ENCODE results near the gene LMX1A. TPM values are rescaled to one million over a fixed set of nuclear protein-coding genes. Genes with fewer than 3 reads are reported as not detected.

LMX1A gene
- total and polyA plus RNA-seq, 2 donors from 2014 or later, result not detected

DNA sequence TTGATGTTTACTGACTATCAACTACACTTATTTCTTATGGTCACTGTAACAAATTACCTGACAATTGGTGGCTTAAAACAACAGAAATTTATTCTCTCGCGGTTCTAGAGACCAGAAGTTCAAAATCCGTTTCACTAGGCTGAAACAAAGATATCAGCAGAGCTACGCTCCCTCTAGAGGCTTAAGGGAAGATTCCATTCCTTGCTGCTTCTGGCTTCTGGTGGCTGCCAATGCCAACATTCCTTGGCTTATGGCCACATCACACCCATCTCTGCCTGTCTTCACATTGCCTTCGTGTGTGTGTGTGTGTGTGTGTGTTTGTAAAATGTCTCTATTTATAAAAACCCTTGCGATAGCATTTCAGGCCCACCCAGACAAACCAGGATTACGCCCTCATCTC lies 66.4 kb downstream of the LMX1A start:
- H3K4me1 ChIP-seq (ENCODE audit: control insufficient read depth in 2 of 3, insufficient read depth in 2 of 3, low read depth in 1 of 3, low read length in 3 of 3), result no peaks in the 10 kb centered on the region
- no peak overlapping the region for H3K27ac ChIP-seq (ENCODE audit: low read depth in 2 of 2, low read length in 2 of 2)
- H3K36me3 ChIP-seq (ENCODE audit: control insufficient read depth in 2 of 3, insufficient read depth in 3 of 3, low read length in 3 of 3), result no peaks in the 10 kb centered on the region
- no peaks in the 10 kb centered on the region for H3K27me3 ChIP-seq (ENCODE audit: control insufficient read depth, insufficient read depth, low read length)
- no peak for FAIRE-seq
- no peak overlapping the region for H3K4me3 ChIP-seq (ENCODE audit: low read length in 3 of 3)
- H3K9me3 ChIP-seq (ENCODE audit: control insufficient read depth in 2 of 3, insufficient read depth in 1 of 3, low read length in 3 of 3), result peaks cover 0 to 7% (median 0%) of the 10 kb centered on the region in 3 donors
- intact Hi-C loops (cut with DNase I), result no loop called here
- no peak for DNase-seq
- TF ChIP-seq, protein P1, sequence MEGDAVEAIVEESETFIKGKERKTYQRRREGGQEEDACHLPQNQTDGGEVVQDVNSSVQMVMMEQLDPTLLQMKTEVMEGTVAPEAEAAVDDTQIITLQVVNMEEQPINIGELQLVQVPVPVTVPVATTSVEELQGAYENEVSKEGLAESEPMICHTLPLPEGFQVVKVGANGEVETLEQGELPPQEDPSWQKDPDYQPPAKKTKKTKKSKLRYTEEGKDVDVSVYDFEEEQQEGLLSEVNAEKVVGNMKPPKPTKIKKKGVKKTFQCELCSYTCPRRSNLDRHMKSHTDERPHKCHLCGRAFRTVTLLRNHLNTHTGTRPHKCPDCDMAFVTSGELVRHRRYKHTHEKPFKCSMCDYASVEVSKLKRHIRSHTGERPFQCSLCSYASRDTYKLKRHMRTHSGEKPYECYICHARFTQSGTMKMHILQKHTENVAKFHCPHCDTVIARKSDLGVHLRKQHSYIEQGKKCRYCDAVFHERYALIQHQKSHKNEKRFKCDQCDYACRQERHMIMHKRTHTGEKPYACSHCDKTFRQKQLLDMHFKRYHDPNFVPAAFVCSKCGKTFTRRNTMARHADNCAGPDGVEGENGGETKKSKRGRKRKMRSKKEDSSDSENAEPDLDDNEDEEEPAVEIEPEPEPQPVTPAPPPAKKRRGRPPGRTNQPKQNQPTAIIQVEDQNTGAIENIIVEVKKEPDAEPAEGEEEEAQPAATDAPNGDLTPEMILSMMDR (IDR thresholded peaks at IDR 0.05; ENCODE audit: borderline replicate concordance, extremely low read depth, insufficient read depth), result no peak
- H3K9ac ChIP-seq (ENCODE audit: low read length in 3 of 3), result no peak overlapping the region

DNA sequence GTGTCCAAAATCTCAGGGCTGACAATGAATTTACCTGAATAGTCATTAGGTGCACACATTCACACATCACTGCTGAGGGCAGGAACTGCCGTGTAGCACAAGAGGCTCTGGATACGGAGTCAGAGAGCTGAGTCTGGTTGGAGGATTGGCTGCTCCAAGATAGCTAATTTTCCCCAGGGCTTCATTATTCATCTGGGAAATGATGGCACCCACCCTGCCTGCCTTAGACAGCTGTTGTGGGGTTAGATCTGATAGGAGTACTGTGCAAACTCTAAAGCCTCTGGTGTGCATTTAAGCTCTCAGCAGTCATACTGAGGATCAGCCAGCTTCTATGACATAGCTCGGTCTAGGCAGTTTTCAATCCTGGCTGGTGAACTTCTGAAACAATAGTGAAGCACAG lies 67.0 kb downstream of the LMX1A start:
- Histone ChIP-seq H3K4me3 (ENCODE audit: low read length in 3 of 3) (no peak overlapping the region), H3K4me1 (ENCODE audit: control insufficient read depth in 2 of 3, insufficient read depth in 2 of 3, low read depth in 1 of 3, low read length in 3 of 3) (no peaks in the 10 kb centered on the region), H3K9ac (ENCODE audit: low read length in 3 of 3) (no peak overlapping the region), H3K27me3 (ENCODE audit: control insufficient read depth, insufficient read depth, low read length) (no peaks in the 10 kb centered on the region), H3K9me3 (ENCODE audit: control insufficient read depth in 2 of 3, insufficient read depth in 1 of 3, low read length in 3 of 3) (peaks cover 0 to 7% (median 0%) of the 10 kb centered on the region in 3 donors), H3K27ac (ENCODE audit: low read depth in 2 of 2, low read length in 2 of 2) (no peak overlapping the region), H3K36me3 (ENCODE audit: control insufficient read depth in 2 of 3, insufficient read depth in 3 of 3, low read length in 3 of 3) (no peaks in the 10 kb centered on the region)
- FAIRE-seq (no peak), DNase-seq (no peak)
- intact Hi-C loops (cut with DNase I), result no loop called here
- TF ChIP-seq, protein P1 (IDR thresholded peaks at IDR 0.05; ENCODE audit: borderline replicate concordance, extremely low read depth, insufficient read depth), result no peak

DNA sequence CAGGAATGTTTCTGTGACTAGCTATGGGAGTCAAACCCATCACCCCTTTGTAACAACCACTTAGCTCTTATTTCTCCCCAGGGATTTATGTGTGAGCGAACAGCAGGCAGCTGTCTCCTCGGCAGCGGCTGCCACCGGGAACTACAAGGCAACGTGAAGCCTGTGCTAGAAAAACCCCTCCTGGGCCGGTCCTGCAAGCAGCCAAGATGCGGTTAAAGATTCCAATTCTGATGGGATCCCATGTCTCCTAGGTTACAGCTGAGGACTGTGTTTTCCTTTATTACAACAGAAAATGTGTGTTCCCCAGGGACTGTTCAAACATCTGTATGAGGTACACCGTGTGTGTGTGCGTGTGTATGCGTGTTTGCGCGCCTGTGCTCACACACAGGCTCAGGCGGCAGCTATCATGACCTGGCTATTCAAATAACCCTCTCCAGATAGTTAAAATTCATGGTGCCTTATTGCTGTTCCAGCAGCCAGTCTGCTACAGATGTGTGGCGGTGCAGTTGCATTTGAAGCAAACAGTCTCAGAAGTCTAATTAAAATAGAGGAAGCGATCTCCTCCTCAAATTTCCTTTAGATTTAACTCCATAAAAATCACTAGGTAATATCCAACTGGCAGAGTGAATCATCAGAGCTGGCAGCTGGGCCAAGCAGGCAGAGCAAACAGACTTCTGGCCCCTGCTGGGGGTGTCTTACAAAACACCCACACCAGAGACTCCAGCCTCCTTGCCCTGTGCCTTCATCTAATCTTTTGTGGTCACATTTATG lies 68.0 kb downstream of the LMX1A start:
- TF ChIP-seq, protein P1 (IDR thresholded peaks at IDR 0.05; ENCODE audit: borderline replicate concordance, extremely low read depth, insufficient read depth), result no peak
- Histone ChIP-seq H3K4me3 (ENCODE audit: low read length in 3 of 3) (no peak overlapping the region), H3K9ac (ENCODE audit: low read length in 3 of 3) (no peak overlapping the region), H3K27me3 (ENCODE audit: control insufficient read depth, insufficient read depth, low read length) (no peaks in the 10 kb centered on the region), H3K4me1 (ENCODE audit: control insufficient read depth in 2 of 3, insufficient read depth in 2 of 3, low read depth in 1 of 3, low read length in 3 of 3) (no peaks in the 10 kb centered on the region), H3K27ac (ENCODE audit: low read depth in 2 of 2, low read length in 2 of 2) (no peak overlapping the region), H3K36me3 (ENCODE audit: control insufficient read depth in 2 of 3, insufficient read depth in 3 of 3, low read length in 3 of 3) (no peaks in the 10 kb centered on the region), H3K9me3 (ENCODE audit: control insufficient read depth in 2 of 3, insufficient read depth in 1 of 3, low read length in 3 of 3) (peaks cover 0 to 7% (median 0%) of the 10 kb centered on the region in 3 donors)
- intact Hi-C loops (cut with DNase I), result no loop called here
- DNase-seq (peak in 4 of 5 donors; percentile 42 to 56 (median 44)), FAIRE-seq (no peak)

Measured in kidney (tissue), 14 donors.